Liver (tissue), 9 donors: ENCODE measurements around the gene ZFP64. TPM values are rescaled to one million over a fixed set of nuclear protein-coding genes. Genes with fewer than 3 reads are reported as not detected.

Experiments used
- DNase-seq: peaks from one replicate; pipeline ENCODE4 v3.0.0-alpha.2; 2017; ENCODE audit warnings: low spot score
- H3K27ac ChIP-seq, 2 donors: one replicate each; pipeline ENCODE4 v1.7.0; 2013; ENCODE audit warnings: inconsistent platforms in 2 of 2, low read length in 2 of 2, control low read depth in 1 of 2, low read depth in 1 of 2, mild to moderate bottlenecking in 1 of 2
- H3K27me3 ChIP-seq, 4 donors: one replicate each; pipeline versions ENCODE4 v1.6.1 to v1.7.0; 2013; ENCODE audit warnings: low read length in 3 of 4, inconsistent platforms in 1 of 4, mild to moderate bottlenecking in 1 of 4, moderate library complexity in 1 of 4; ENCODE audit not compliant: control insufficient read depth in 4 of 4, insufficient read depth in 4 of 4
- H3K36me3 ChIP-seq, 4 donors: one replicate each; pipeline versions ENCODE4 v1.6.1 to v1.7.0; 2013; ENCODE audit warnings: low read length in 3 of 4, mild to moderate bottlenecking in 3 of 4, low read depth in 1 of 4, moderate library complexity in 1 of 4; ENCODE audit not compliant: control insufficient read depth in 4 of 4, insufficient read depth in 3 of 4
- H3K4me1 ChIP-seq, 4 donors: one replicate each; pipeline versions ENCODE4 v1.6.1 to v1.7.0; 2013; ENCODE audit warnings: low read length in 3 of 4, mild to moderate bottlenecking in 3 of 4, moderate library complexity in 1 of 4; ENCODE audit not compliant: control insufficient read depth in 4 of 4, insufficient read depth in 4 of 4
- H3K4me3 ChIP-seq, 3 donors: one replicate each; pipeline versions ENCODE4 v1.6.1 to v1.7.0; 2013; ENCODE audit warnings: low read length in 3 of 3, control low read depth in 1 of 3, low read depth in 1 of 3, mild to moderate bottlenecking in 1 of 3
- H3K9ac ChIP-seq, 2 donors: one replicate each; pipeline ENCODE4 v1.7.0; 2013; ENCODE audit warnings: low read length in 2 of 2, mild to moderate bottlenecking in 2 of 2, moderate library complexity in 2 of 2, control low read depth in 1 of 2, low read depth in 1 of 2
- H3K9me3 ChIP-seq, 4 donors: one replicate each; pipeline versions ENCODE4 v1.6.1 to v1.7.0; 2013; ENCODE audit warnings: low read length in 3 of 4; ENCODE audit not compliant: control insufficient read depth in 4 of 4
- EGR1 ChIP-seq, 2 donors: IDR thresholded peaks; 2 replicates each; pipeline ENCODE4 v1.6.1; 2016 to 2018; ENCODE audit warnings: antibody characterized with exemption in 2 of 2, low read depth in 2 of 2
- FOXA1 ChIP-seq: IDR thresholded peaks from 2 replicates; pipeline ENCODE4 v1.6.1; 2016; ENCODE audit warnings: antibody characterized with exemption
- FOXA2 ChIP-seq: IDR thresholded peaks from 2 replicates; pipeline ENCODE4 v1.6.1; 2016; ENCODE audit warnings: antibody characterized with exemption
- GABPA ChIP-seq, 2 donors: IDR thresholded peaks in 1 of 2; conservative IDR thresholded peaks in 1 of 2; 2 replicates each; pipeline ENCODE4 v1.6.1; 2016; ENCODE audit warnings: antibody characterized with exemption in 2 of 2, mild to moderate bottlenecking in 1 of 2, moderate library complexity in 1 of 2
- HNF4A ChIP-seq, 2 donors: conservative IDR thresholded peaks; 2 replicates each; pipeline ENCODE4 v1.6.1; 2016; ENCODE audit warnings: antibody characterized with exemption in 2 of 2, mild to moderate bottlenecking in 2 of 2
- HNF4G ChIP-seq: IDR thresholded peaks from 2 replicates; pipeline ENCODE4 v1.6.1; 2016; ENCODE audit warnings: antibody characterized with exemption
- JUND ChIP-seq, 2 donors: IDR thresholded peaks; 2 replicates each; pipeline ENCODE4 v1.6.1; 2016; ENCODE audit warnings: antibody characterized with exemption in 2 of 2
- NR2F2 ChIP-seq: IDR thresholded peaks from 2 replicates; pipeline ENCODE4 v1.6.1; 2016; ENCODE audit warnings: antibody characterized with exemption
- RAD21 ChIP-seq, 2 donors: IDR thresholded peaks; 2 replicates each; pipeline ENCODE4 v1.6.1; 2016; ENCODE audit warnings: antibody characterized with exemption in 2 of 2, mild to moderate bottlenecking in 2 of 2
- RXRA ChIP-seq, 2 donors: IDR thresholded peaks; 2 replicates each; pipeline ENCODE4 v1.6.1; 2017 to 2018; ENCODE audit warnings: antibody characterized with exemption in 2 of 2, mild to moderate bottlenecking in 1 of 2
- SP1 ChIP-seq: IDR thresholded peaks from 2 replicates; pipeline ENCODE4 v1.6.1; 2018; ENCODE audit warnings: antibody characterized with exemption, mild to moderate bottlenecking
- TAF1 ChIP-seq: conservative IDR thresholded peaks from 2 replicates; pipeline ENCODE4 v1.6.1; 2016; ENCODE audit warnings: antibody characterized with exemption, mild to moderate bottlenecking
- YY1 ChIP-seq: IDR thresholded peaks from 2 replicates; pipeline ENCODE4 v1.6.1; 2016; ENCODE audit warnings: antibody characterized with exemption, mild to moderate bottlenecking
- WGBS: extraction: QIAGEN DNeasy Blood & Tissue Kit; methylation state at CpG from one replicate; pipeline ENCODE4 v1.1.7; 2013; 5-methylcytosine and 5-hydroxymethylcytosine counted together
- polyA plus RNA-seq, 2 donors: library from polyadenylated mRNA; stranded (reverse) in 1 of 2; unstranded in 1 of 2; fragments of 200-250 nt in 1 of 2; fragments of >200 nt in 1 of 2; fragmentation: Nextera tagmentation in 1 of 2; extraction: Ambion mirVana in 1 of 2; gene quantifications; one replicate each; pipeline versions ENCODE4 v1.2.1 to v1.2.3, GENCODE V29; 2013 to 2015
- total RNA-seq, 2 donors: library from RNA; depleted of rRNA; stranded (reverse); fragments of >200 nt; gene quantifications; one replicate each; pipeline ENCODE4 v1.2.3, GENCODE V29; 2014
- TF ChIP-seq, protein P1 (sequence below): IDR thresholded peaks from 2 replicates; pipeline ENCODE4 v1.6.1; 2016; ENCODE audit warnings: antibody characterized with exemption
- TF ChIP-seq, protein P2 (sequence below): IDR thresholded peaks from 2 replicates; pipeline ENCODE4 v1.6.1; 2016; ENCODE audit warnings: antibody characterized with exemption
- TF ChIP-seq, protein P3 (sequence below): IDR thresholded peaks from 2 replicates; pipeline ENCODE4 v1.6.1; 2016; ENCODE audit warnings: antibody characterized with exemption
- TF ChIP-seq, protein P4 (sequence below): IDR thresholded peaks from 2 replicates; pipeline ENCODE4 v1.6.1; 2016; ENCODE audit warnings: antibody characterized with exemption, mild to moderate bottlenecking
- donor health status: healthy.
- donor health status: healthy.
- donor health status: healthy.
- donor health status: healthy.
- donor health status: healthy.

Gene ZFP64
- total and polyA plus RNA-seq, 4 donors: 3.2 to 6.3 (median 4.9) TPM

GRCh38 chr20:52127309-52127708 lies 64.3 kb downstream of the ZFP64 start:
- Histone ChIP-seq H3K27me3 (no peaks in the 10 kb centered on the region), H3K9me3 (no peaks in the 10 kb centered on the region), H3K27ac (no peak overlapping the region), H3K9ac (no peak overlapping the region), H3K4me1 (no peaks in the 10 kb centered on the region), H3K4me3 (no peak overlapping the region), H3K36me3 (no peaks in the 10 kb centered on the region)
- DNase-seq: no peak
- no peak for TF ChIP-seq GABPA (IDR thresholded peaks at IDR 0.05 in 1 of 2, conservative IDR thresholded peaks at IDR 0.05 in 1 of 2)
- no peak for TF ChIP-seq YY1
- TF ChIP-seq TAF1: no peak
- TF ChIP-seq RAD21 (IDR thresholded peaks at IDR 0.05): no peak
- no peak for TF ChIP-seq HNF4A (conservative IDR thresholded peaks at IDR 0.05)
- TF ChIP-seq, protein P1, sequence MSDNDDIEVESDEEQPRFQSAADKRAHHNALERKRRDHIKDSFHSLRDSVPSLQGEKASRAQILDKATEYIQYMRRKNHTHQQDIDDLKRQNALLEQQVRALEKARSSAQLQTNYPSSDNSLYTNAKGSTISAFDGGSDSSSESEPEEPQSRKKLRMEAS: no peak
- TF ChIP-seq, protein P2, sequence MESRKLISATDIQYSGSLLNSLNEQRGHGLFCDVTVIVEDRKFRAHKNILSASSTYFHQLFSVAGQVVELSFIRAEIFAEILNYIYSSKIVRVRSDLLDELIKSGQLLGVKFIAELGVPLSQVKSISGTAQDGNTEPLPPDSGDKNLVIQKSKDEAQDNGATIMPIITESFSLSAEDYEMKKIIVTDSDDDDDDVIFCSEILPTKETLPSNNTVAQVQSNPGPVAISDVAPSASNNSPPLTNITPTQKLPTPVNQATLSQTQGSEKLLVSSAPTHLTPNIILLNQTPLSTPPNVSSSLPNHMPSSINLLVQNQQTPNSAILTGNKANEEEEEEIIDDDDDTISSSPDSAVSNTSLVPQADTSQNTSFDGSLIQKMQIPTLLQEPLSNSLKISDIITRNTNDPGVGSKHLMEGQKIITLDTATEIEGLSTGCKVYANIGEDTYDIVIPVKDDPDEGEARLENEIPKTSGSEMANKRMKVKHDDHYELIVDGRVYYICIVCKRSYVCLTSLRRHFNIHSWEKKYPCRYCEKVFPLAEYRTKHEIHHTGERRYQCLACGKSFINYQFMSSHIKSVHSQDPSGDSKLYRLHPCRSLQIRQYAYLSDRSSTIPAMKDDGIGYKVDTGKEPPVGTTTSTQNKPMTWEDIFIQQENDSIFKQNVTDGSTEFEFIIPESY: no peak
- TF ChIP-seq HNF4G: no peak
- no peak for TF ChIP-seq RXRA (IDR thresholded peaks at IDR 0.05)
- TF ChIP-seq FOXA1: no peak
- TF ChIP-seq, protein P3, sequence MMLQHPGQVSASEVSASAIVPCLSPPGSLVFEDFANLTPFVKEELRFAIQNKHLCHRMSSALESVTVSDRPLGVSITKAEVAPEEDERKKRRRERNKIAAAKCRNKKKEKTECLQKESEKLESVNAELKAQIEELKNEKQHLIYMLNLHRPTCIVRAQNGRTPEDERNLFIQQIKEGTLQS: no peak
- TF ChIP-seq FOXA2: no peak
- TF ChIP-seq, protein P4, sequence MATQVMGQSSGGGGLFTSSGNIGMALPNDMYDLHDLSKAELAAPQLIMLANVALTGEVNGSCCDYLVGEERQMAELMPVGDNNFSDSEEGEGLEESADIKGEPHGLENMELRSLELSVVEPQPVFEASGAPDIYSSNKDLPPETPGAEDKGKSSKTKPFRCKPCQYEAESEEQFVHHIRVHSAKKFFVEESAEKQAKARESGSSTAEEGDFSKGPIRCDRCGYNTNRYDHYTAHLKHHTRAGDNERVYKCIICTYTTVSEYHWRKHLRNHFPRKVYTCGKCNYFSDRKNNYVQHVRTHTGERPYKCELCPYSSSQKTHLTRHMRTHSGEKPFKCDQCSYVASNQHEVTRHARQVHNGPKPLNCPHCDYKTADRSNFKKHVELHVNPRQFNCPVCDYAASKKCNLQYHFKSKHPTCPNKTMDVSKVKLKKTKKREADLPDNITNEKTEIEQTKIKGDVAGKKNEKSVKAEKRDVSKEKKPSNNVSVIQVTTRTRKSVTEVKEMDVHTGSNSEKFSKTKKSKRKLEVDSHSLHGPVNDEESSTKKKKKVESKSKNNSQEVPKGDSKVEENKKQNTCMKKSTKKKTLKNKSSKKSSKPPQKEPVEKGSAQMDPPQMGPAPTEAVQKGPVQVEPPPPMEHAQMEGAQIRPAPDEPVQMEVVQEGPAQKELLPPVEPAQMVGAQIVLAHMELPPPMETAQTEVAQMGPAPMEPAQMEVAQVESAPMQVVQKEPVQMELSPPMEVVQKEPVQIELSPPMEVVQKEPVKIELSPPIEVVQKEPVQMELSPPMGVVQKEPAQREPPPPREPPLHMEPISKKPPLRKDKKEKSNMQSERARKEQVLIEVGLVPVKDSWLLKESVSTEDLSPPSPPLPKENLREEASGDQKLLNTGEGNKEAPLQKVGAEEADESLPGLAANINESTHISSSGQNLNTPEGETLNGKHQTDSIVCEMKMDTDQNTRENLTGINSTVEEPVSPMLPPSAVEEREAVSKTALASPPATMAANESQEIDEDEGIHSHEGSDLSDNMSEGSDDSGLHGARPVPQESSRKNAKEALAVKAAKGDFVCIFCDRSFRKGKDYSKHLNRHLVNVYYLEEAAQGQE: no peak
- no peak for TF ChIP-seq NR2F2
- TF ChIP-seq SP1: no peak
- no peak for TF ChIP-seq EGR1 (IDR thresholded peaks at IDR 0.05; ENCODE audit: low read depth in 2 of 2)
- WGBS: 73% methylated on average over 4 of the region's 4 CpGs

GRCh38 chr20:52124821-52125220 lies 66.8 kb downstream of the ZFP64 start:
- H3K4me3 ChIP-seq: no peak overlapping the region
- no peak overlapping the region for H3K27ac ChIP-seq
- H3K4me1 ChIP-seq: no peaks in the 10 kb centered on the region
- H3K9ac ChIP-seq: no peak overlapping the region
- no peaks in the 10 kb centered on the region for H3K27me3 ChIP-seq
- no peak for DNase-seq
- no peaks in the 10 kb centered on the region for H3K36me3 ChIP-seq
- 94% methylated on average over 3 of the region's 3 CpGs for WGBS
- no peaks in the 10 kb centered on the region for H3K9me3 ChIP-seq
- TF ChIP-seq RAD21 (IDR thresholded peaks at IDR 0.05) (no peak), TAF1 (no peak), HNF4A (conservative IDR thresholded peaks at IDR 0.05) (no peak), SP1 (no peak), FOXA1 (no peak), NR2F2 (no peak), JUND (IDR thresholded peaks at IDR 0.05) (no peak), EGR1 (IDR thresholded peaks at IDR 0.05; ENCODE audit: low read depth in 2 of 2) (no peak), FOXA2 (no peak), RXRA (IDR thresholded peaks at IDR 0.05) (no peak), YY1 (no peak), GABPA (IDR thresholded peaks at IDR 0.05 in 1 of 2, conservative IDR thresholded peaks at IDR 0.05 in 1 of 2) (no peak)
- TF ChIP-seq, protein P3: no peak
- TF ChIP-seq, protein P2: no peak
- TF ChIP-seq, protein P4: no peak
- TF ChIP-seq, protein P1: no peak
